Measurements from ENCODE around the gene PXYLP1.

- TF ChIP-seq POLR2AphosphoS5 (IDR thresholded peaks at IDR 0.05; ENCODE audit: low read depth) (no peak), CTCF (IDR thresholded peaks at IDR 0.05; ENCODE audit: insufficient read depth, low read length) (no peak), REST (IDR thresholded peaks at IDR 0.05; ENCODE audit: insufficient replicate concordance, low read depth) (no peak), GABPA (IDR thresholded peaks at IDR 0.05; ENCODE audit: low read depth) (no peak)
These were observed 106.4 kb downstream of the PXYLP1 start for GRCh38 chr3:141337991-141338390.
